Measurements from ENCODE around the gene OCLN.
"Not testable (repeated sequence)": the region's sequence is repeated elsewhere in the genome, so short reads cannot be mapped to it uniquely, and the experiment has no call there.

- TF ChIP-seq CTCF (IDR thresholded peaks at IDR 0.05; ENCODE audit: low read depth, low read length); EZH2phosphoT487 (IDR thresholded peaks at IDR 0.05; ENCODE audit: low read depth): not testable (repeated sequence)
Observed at GRCh38 chr5:69538735-69539134, 46.1 kb downstream of the OCLN start.
